ENCODE data around the gene WFIKKN2. TPM values are rescaled to one million over a fixed set of nuclear protein-coding genes. Genes with fewer than 3 reads are reported as not detected.

The WFIKKN2 gene
- total and polyA plus RNA-seq, 2 experiments from 2014 or later: not detected

DNA sequence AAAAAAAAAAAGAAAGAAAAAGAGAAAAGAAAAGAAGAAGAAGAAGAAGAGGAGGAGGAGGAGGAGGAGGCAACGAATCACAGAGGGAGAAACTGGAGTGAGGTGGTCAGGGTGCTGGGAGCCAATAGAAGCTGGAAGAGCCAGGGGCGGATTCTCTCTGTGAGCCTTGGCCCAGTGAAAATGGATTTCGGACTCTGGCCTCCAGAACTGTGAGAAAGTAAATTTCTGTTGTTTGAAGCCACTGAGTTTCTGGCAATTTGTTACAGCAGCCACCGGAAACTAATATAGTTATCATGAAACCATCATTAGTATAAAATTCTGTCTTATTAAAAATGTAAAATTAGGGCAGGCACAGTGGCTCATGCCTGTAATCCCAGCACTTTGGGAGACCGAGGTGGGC, 27.7 kb upstream of the WFIKKN2 start (continued):
- TF ChIP-seq, protein P1, sequence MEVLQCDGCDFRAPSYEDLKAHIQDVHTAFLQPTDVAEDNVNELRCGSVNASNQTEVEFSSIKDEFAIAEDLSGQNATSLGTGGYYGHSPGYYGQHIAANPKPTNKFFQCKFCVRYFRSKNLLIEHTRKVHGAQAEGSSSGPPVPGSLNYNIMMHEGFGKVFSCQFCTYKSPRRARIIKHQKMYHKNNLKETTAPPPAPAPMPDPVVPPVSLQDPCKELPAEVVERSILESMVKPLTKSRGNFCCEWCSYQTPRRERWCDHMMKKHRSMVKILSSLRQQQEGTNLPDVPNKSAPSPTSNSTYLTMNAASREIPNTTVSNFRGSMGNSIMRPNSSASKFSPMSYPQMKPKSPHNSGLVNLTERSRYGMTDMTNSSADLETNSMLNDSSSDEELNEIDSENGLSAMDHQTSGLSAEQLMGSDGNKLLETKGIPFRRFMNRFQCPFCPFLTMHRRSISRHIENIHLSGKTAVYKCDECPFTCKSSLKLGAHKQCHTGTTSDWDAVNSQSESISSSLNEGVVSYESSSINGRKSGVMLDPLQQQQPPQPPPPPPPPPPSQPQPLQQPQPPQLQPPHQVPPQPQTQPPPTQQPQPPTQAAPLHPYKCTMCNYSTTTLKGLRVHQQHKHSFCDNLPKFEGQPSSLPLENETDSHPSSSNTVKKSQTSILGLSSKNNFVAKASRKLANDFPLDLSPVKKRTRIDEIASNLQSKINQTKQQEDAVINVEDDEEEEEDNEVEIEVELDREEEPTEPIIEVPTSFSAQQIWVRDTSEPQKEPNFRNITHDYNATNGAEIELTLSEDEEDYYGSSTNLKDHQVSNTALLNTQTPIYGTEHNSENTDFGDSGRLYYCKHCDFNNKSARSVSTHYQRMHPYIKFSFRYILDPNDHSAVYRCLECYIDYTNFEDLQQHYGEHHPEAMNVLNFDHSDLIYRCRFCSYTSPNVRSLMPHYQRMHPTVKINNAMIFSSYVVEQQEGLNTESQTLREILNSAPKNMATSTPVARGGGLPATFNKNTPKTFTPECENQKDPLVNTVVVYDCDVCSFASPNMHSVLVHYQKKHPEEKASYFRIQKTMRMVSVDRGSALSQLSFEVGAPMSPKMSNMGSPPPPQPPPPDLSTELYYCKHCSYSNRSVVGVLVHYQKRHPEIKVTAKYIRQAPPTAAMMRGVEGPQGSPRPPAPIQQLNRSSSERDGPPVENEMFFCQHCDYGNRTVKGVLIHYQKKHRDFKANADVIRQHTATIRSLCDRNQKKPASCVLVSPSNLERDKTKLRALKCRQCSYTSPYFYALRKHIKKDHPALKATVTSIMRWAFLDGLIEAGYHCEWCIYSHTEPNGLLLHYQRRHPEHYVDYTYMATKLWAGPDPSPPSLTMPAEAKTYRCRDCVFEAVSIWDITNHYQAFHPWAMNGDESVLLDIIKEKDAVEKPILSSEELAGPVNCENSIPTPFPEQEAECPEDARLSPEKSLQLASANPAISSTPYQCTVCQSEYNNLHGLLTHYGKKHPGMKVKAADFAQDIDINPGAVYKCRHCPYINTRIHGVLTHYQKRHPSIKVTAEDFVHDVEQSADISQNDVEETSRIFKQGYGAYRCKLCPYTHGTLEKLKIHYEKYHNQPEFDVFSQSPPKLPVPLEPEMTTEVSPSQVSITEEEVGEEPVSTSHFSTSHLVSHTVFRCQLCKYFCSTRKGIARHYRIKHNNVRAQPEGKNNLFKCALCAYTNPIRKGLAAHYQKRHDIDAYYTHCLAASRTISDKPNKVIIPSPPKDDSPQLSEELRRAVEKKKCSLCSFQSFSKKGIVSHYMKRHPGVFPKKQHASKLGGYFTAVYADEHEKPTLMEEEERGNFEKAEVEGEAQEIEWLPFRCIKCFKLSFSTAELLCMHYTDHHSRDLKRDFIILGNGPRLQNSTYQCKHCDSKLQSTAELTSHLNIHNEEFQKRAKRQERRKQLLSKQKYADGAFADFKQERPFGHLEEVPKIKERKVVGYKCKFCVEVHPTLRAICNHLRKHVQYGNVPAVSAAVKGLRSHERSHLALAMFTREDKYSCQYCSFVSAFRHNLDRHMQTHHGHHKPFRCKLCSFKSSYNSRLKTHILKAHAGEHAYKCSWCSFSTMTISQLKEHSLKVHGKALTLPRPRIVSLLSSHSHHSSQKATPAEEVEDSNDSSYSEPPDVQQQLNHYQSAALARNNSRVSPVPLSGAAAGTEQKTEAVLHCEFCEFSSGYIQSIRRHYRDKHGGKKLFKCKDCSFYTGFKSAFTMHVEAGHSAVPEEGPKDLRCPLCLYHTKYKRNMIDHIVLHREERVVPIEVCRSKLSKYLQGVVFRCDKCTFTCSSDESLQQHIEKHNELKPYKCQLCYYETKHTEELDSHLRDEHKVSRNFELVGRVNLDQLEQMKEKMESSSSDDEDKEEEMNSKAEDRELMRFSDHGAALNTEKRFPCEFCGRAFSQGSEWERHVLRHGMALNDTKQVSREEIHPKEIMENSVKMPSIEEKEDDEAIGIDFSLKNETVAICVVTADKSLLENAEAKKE (CRISPR knock-in tag; IDR thresholded peaks at IDR 0.05): no peak
- TF ChIP-seq EZH2phosphoT487 (IDR thresholded peaks at IDR 0.05; ENCODE audit: unreplicated experiment) (no peak), ZNF331 (CRISPR knock-in tag; IDR thresholded peaks at IDR 0.05; ENCODE audit: low read depth) (no peak)

DNA sequence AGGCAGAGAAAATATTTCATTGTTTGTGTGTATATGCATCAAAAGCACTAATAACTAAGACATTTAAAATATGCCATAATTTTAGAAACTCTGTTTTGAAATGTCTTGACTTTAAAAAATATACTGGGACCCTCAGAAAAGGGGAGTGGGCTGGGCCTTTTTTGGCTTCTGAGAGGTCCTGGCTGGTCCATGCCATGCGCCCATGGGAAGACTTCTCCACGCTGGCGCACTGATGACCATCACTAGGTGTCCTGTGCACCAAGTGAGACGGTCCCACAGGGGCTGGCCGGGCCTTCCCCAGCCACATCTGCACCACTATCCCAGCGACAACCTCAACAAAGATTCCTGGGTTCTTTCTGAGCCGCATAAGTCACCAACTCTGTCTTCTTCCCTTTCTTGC, 27.0 kb upstream of the WFIKKN2 start:
- Mint-ChIP-seq H3K9me3 (no peaks in the 10 kb centered on the region), H3K4me1 (no peaks in the 10 kb centered on the region), H3K27me3 (ENCODE audit: insufficient read depth, low read depth, poor library complexity) (peaks cover 3% of the 10 kb centered on the region), H3K27ac (no peak overlapping the region), H3K36me3 (ENCODE audit: low read depth) (no peaks in the 10 kb centered on the region), H3K4me3 (no peak overlapping the region)
- H2AFZ ChIP-seq: 0 out of 2 replicates have a peak overlapping the region, but pooled peaks have one; percentile 80
- H3K79me2 ChIP-seq (replicated peaks; ENCODE audit: insufficient read depth): no peaks in the 10 kb centered on the region
- H4K20me1 ChIP-seq (replicated peaks; ENCODE audit: insufficient read depth): no peaks in the 10 kb centered on the region
- no peaks in the 10 kb centered on the region for H3K27me3 ChIP-seq (ENCODE audit: insufficient read depth)
- H3K9me2 ChIP-seq (ENCODE audit: insufficient read depth): 0 out of 2 replicates have a peak, but pooled peaks cover 3% of the 10 kb centered on the region
- H3K27ac ChIP-seq (ENCODE audit: low read depth): no peak overlapping the region
- H3K36me3 ChIP-seq (ENCODE audit: insufficient read depth): no peaks in the 10 kb centered on the region
- no peak for DNase-seq (ENCODE audit: low spot score)
- no peak overlapping the region for H3K4me2 ChIP-seq
- no peaks in the 10 kb centered on the region for H3F3A ChIP-seq (replicated peaks; ENCODE audit: low read depth)
- H3K4me1 ChIP-seq (ENCODE audit: insufficient read depth): peaks cover 4% of the 10 kb centered on the region; the same call in 1 of the 2 replicates
- no peak for ATAC-seq
- H3K4me3 ChIP-seq: no peak overlapping the region
- TF ChIP-seq ZNF114 (CRISPR knock-in tag; IDR thresholded peaks at IDR 0.05): no peak
- TF ChIP-seq, protein P2, sequence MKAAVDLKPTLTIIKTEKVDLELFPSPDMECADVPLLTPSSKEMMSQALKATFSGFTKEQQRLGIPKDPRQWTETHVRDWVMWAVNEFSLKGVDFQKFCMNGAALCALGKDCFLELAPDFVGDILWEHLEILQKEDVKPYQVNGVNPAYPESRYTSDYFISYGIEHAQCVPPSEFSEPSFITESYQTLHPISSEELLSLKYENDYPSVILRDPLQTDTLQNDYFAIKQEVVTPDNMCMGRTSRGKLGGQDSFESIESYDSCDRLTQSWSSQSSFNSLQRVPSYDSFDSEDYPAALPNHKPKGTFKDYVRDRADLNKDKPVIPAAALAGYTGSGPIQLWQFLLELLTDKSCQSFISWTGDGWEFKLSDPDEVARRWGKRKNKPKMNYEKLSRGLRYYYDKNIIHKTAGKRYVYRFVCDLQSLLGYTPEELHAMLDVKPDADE (IDR thresholded peaks at IDR 0.05): no peak
- no peak for TF ChIP-seq EZH2 (IDR thresholded peaks at IDR 0.05; ENCODE audit: low read depth, unreplicated experiment)
- TF ChIP-seq JUNB (IDR thresholded peaks at IDR 0.05; ENCODE audit: unreplicated experiment): no peak
- TF ChIP-seq, protein P3, sequence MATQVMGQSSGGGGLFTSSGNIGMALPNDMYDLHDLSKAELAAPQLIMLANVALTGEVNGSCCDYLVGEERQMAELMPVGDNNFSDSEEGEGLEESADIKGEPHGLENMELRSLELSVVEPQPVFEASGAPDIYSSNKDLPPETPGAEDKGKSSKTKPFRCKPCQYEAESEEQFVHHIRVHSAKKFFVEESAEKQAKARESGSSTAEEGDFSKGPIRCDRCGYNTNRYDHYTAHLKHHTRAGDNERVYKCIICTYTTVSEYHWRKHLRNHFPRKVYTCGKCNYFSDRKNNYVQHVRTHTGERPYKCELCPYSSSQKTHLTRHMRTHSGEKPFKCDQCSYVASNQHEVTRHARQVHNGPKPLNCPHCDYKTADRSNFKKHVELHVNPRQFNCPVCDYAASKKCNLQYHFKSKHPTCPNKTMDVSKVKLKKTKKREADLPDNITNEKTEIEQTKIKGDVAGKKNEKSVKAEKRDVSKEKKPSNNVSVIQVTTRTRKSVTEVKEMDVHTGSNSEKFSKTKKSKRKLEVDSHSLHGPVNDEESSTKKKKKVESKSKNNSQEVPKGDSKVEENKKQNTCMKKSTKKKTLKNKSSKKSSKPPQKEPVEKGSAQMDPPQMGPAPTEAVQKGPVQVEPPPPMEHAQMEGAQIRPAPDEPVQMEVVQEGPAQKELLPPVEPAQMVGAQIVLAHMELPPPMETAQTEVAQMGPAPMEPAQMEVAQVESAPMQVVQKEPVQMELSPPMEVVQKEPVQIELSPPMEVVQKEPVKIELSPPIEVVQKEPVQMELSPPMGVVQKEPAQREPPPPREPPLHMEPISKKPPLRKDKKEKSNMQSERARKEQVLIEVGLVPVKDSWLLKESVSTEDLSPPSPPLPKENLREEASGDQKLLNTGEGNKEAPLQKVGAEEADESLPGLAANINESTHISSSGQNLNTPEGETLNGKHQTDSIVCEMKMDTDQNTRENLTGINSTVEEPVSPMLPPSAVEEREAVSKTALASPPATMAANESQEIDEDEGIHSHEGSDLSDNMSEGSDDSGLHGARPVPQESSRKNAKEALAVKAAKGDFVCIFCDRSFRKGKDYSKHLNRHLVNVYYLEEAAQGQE (IDR thresholded peaks at IDR 0.05; ENCODE audit: unreplicated experiment): no peak
- no peak for TF ChIP-seq EZH2phosphoT487 (IDR thresholded peaks at IDR 0.05; ENCODE audit: unreplicated experiment)
- TF ChIP-seq ZNF331 (CRISPR knock-in tag; IDR thresholded peaks at IDR 0.05; ENCODE audit: low read depth): no peak
- TF ChIP-seq POLR2AphosphoS5 (IDR thresholded peaks at IDR 0.05; ENCODE audit: low read depth): no peak
- TF ChIP-seq CREB1 (CRISPR knock-in tag; IDR thresholded peaks at IDR 0.05; ENCODE audit: low read depth): no peak
- TF ChIP-seq, protein P4, sequence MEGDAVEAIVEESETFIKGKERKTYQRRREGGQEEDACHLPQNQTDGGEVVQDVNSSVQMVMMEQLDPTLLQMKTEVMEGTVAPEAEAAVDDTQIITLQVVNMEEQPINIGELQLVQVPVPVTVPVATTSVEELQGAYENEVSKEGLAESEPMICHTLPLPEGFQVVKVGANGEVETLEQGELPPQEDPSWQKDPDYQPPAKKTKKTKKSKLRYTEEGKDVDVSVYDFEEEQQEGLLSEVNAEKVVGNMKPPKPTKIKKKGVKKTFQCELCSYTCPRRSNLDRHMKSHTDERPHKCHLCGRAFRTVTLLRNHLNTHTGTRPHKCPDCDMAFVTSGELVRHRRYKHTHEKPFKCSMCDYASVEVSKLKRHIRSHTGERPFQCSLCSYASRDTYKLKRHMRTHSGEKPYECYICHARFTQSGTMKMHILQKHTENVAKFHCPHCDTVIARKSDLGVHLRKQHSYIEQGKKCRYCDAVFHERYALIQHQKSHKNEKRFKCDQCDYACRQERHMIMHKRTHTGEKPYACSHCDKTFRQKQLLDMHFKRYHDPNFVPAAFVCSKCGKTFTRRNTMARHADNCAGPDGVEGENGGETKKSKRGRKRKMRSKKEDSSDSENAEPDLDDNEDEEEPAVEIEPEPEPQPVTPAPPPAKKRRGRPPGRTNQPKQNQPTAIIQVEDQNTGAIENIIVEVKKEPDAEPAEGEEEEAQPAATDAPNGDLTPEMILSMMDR (conservative IDR thresholded peaks at IDR 0.05; ENCODE audit: low read depth in 2 of 2): no peak
- TF ChIP-seq NANOG (IDR thresholded peaks at IDR 0.05; ENCODE audit: borderline replicate concordance): no peak

Data from GM23338 (cell line).